Measurements from ENCODE around the gene ZNF154. TPM values are rescaled to one million over a fixed set of nuclear protein-coding genes. Genes with fewer than 3 reads are reported as not detected.

The ZNF154 gene
- 3.6 and 4.7 TPM in 2 replicates for total RNA-seq

GRCh38 chr19:57708641-57709361 lies at the start of gene ZNF154:
Gene ZNF154, minus strand, starts transcription at chr19:57709204. Its CDS starts 233 bp downstream, at chr19:57708971.

DNA sequence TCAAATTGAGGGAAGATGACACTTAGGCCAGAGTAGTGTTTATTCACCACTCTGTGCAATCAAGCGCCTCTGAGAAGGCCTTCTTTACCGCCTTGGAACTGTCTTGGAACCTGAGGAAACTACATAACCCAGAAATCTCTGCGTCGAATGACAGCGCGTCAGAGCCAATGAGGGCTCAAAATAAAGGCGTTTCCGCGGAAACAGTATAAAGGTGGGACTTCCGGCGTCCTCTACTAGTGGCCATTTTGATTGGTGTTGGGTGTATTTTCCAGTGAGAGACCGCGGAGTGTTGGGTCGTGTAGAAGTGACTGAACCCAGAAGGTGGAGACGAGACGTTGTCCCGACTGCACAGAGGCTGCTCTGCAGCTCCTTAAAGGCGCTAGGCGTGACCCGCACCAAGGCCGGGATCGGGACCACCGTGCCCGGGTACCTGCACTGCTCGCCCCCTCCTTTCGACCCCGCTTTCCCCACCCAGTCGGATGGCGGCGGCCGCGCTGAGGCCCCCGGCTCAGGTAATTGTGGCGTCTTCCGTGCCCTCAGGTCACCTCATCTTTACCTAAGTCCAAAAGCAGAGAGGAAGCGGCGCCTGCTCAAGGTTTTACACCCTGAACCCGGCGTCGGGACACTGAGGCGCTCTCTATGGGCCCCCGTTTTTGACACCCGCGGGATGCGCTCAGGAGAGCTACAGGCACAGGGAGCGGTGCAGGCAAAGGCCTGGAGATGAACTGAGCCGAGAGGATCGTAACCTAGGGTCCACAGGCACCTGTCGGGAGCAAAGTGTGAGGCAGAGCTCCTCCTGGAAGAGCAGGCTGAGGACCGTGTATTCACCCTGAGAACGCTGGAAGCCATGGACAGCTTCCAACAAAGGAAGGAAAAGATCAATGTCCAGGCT lies 37.8 kb upstream of the ZNF154 start, which contains the start of gene ZNF776:
Gene ZNF776, plus strand, starts transcription at position 236 of the 892 bp plus-strand sequence. Its CDS starts 244 bp downstream, at position 480.

DNA sequence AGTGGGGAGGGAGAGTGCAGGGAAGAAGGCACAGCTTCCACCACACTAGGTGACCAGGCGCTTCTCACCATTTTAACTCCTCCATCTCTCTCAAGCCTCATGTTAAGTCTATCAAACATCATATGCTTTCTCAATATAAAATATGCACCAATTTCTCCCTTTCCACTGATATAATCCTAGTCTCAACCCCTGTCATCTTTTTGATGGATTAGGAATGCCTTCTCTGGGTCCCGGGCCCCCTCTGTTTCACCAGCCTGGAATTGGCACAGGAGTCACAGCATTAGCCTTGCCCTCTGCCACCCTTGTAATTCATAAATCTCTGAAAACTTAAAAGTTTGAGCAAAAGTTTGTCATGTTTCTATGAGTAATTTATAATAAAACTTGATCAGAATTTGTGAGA lies 40.4 kb downstream of the ZNF154 start, which contains the start of gene ZSCAN4:
Gene ZSCAN4, plus strand, starts transcription at position 301 of the 400 bp plus-strand sequence. CDS start 7,211 bp downstream, outside the sequence.

Other genes starting within 250 kb of the ZNF154 start
- gene ZNF772, start 231.6 kb downstream of the ZNF154 start, total RNA-seq = 12.9 and 14.2 TPM in 2 replicates
- 8.7 and 16.9 TPM in 2 replicates for gene ZNF419, start 221.5 kb downstream of the ZNF154 start, total RNA-seq
- 11.2 and 16.2 TPM in 2 replicates for gene ZNF773, start 209.3 kb downstream of the ZNF154 start, total RNA-seq
- gene ZNF549, start 181.8 kb downstream of the ZNF154 start, total RNA-seq = 2.5 and 5.0 TPM in 2 replicates
- gene ZNF550, start 149.3 kb downstream of the ZNF154 start, total RNA-seq = 6.6 and 9.3 TPM in 2 replicates
- 2.5 and 2.6 TPM in 2 replicates for gene ZNF416, start 130.3 kb downstream of the ZNF154 start, total RNA-seq
- gene ZIK1, start 125.1 kb downstream of the ZNF154 start, total RNA-seq = 3.9 and 9.7 TPM in 2 replicates
- 1.5 and 1.7 TPM in 2 replicates for gene ZNF530, start 109.3 kb downstream of the ZNF154 start, total RNA-seq
- 16.2 and 34.6 TPM in 2 replicates for gene ZNF134, start 95.0 kb downstream of the ZNF154 start, total RNA-seq
- gene ZNF211, start 76.0 kb downstream of the ZNF154 start, total RNA-seq = 4.4 and 4.5 TPM in 2 replicates
- gene ZSCAN4, start 40.3 kb downstream of the ZNF154 start, total RNA-seq = not detected in 2 replicates
- gene ZNF551, start 27.2 kb downstream of the ZNF154 start, total RNA-seq = 5.1 and 5.9 TPM in 2 replicates
- 5.6 and 7.5 TPM in 2 replicates for gene ZNF671, start 18.4 kb upstream of the ZNF154 start, total RNA-seq
- 6.7 and 7.4 TPM in 2 replicates for gene ZNF776, start 37.6 kb upstream of the ZNF154 start, total RNA-seq
- gene ZNF586, start 60.5 kb upstream of the ZNF154 start, total RNA-seq = 8.6 and 9.0 TPM in 2 replicates
- gene ZNF552, start 105.7 kb upstream of the ZNF154 start, total RNA-seq = 2.0 and 3.4 TPM in 2 replicates
- gene ZNF587B, start 121.1 kb upstream of the ZNF154 start, total RNA-seq = 11.0 and 12.4 TPM in 2 replicates
- 10.7 and 24.6 TPM in 2 replicates for gene ZNF587, start 140.7 kb upstream of the ZNF154 start, total RNA-seq
- 5.7 and 8.9 TPM in 2 replicates for gene ZNF814, start 179.8 kb upstream of the ZNF154 start, total RNA-seq
- 7.2 and 7.5 TPM in 2 replicates for gene ZNF417, start 207.4 kb upstream of the ZNF154 start, total RNA-seq
- gene ZNF418, start 226.2 kb upstream of the ZNF154 start, total RNA-seq = 1.9 and 3.7 TPM in 2 replicates
- gene ZNF256, start 238.5 kb upstream of the ZNF154 start, total RNA-seq = 4.1 and 6.2 TPM in 2 replicates